Measurements from ENCODE around the gene ADGRD1.

ADGRD1 gene

GRCh38 chr12:131035245-131035681 lies 81.6 kb downstream of the ADGRD1 start:
- H3K4me1 ChIP-seq = no peaks in the 10 kb centered on the region
- H3K9me3 ChIP-seq = no peaks in the 10 kb centered on the region
- no peak overlapping the region for H3K4me3 ChIP-seq
- DNase-seq = no peak
- H3K27me3 ChIP-seq = no peaks in the 10 kb centered on the region
- intact Hi-C loops (cut with DNase I; ENCODE audit: low total_unique reads) = no loop called here
- no peak for TF ChIP-seq CTCF (IDR thresholded peaks at IDR 0.05)
- no peak overlapping the region for H3K27ac ChIP-seq
- peaks cover 0 to 3% (median 0%) of the 10 kb centered on the region in 3 donors for H3K36me3 ChIP-seq

GRCh38 chr12:131038159-131038558 lies 84.5 kb downstream of the ADGRD1 start:
- Histone ChIP-seq H3K9me3 (no peaks in the 10 kb centered on the region), H3K27ac (no peak overlapping the region), H3K27me3 (no peaks in the 10 kb centered on the region), H3K36me3 (peaks cover 0 to 3% (median 0%) of the 10 kb centered on the region in 3 donors), H3K4me1 (no peaks in the 10 kb centered on the region), H3K4me3 (no peak overlapping the region)
- intact Hi-C loops (cut with DNase I; ENCODE audit: low total_unique reads) = no loop called here
- TF ChIP-seq CTCF (IDR thresholded peaks at IDR 0.05) = no peak
- no peak for DNase-seq

GRCh38 chr12:131038961-131039950 lies 85.5 kb downstream of the ADGRD1 start:
- H3K27ac ChIP-seq = no peak overlapping the region
- intact Hi-C loops (cut with DNase I; ENCODE audit: low total_unique reads) = no loop called here
- no peak for DNase-seq
- H3K27me3 ChIP-seq = no peaks in the 10 kb centered on the region
- no peak overlapping the region for H3K4me3 ChIP-seq
- H3K36me3 ChIP-seq = peaks cover 0 to under 1% (median 0%) of the 10 kb centered on the region in 3 donors
- no peaks in the 10 kb centered on the region for H3K9me3 ChIP-seq
- no peaks in the 10 kb centered on the region for H3K4me1 ChIP-seq
- TF ChIP-seq CTCF (IDR thresholded peaks at IDR 0.05) = no peak

- Histone ChIP-seq H3K4me3 (no peak overlapping the region), H3K27ac (no peak overlapping the region), H3K27me3 (no peaks in the 10 kb centered on the region), H3K9me3 (no peaks in the 10 kb centered on the region), H3K36me3 (peaks cover 0 to 3% (median 0%) of the 10 kb centered on the region in 3 donors), H3K4me1 (no peaks in the 10 kb centered on the region)
- DNase-seq = no peak
- intact Hi-C loops (cut with DNase I; ENCODE audit: low total_unique reads) = no loop called here
- TF ChIP-seq CTCF (IDR thresholded peaks at IDR 0.05) = no peak
Measured at GRCh38 chr12:131040491-131040890, 86.8 kb downstream of the ADGRD1 start.

- intact Hi-C loops (cut with DNase I; ENCODE audit: low total_unique reads) = no loop called here
- TF ChIP-seq CTCF (IDR thresholded peaks at IDR 0.05) = no peak
- H3K9me3 ChIP-seq = no peaks in the 10 kb centered on the region
- no peak for DNase-seq
- peaks cover 0 to 3% (median 0%) of the 10 kb centered on the region in 3 donors for H3K36me3 ChIP-seq
- no peaks in the 10 kb centered on the region for H3K27me3 ChIP-seq
- H3K27ac ChIP-seq = no peak overlapping the region
- no peak overlapping the region for H3K4me3 ChIP-seq
- no peaks in the 10 kb centered on the region for H3K4me1 ChIP-seq
Measured at GRCh38 chr12:131041216-131041967, 87.7 kb downstream of the ADGRD1 start.

Measured in tibial artery (tissue), 4 donors.